Mesendoderm (in vitro differentiated cells): Measurements from ENCODE around the gene ADAR.

ENCODE experiments used
- DNase-seq: peaks from one replicate; pipeline ENCODE4 v3.0.0; 2013
- H2AK5ac ChIP-seq: 2 replicates; pipeline ENCODE4 v1.6.1; 2013; ENCODE audit warnings: low read length, inconsistent platforms
- H2BK120ac ChIP-seq: 2 replicates; pipeline ENCODE4 v1.6.1; 2013; ENCODE audit warnings: low read depth, mild to moderate bottlenecking, low read length, moderate library complexity, mixed read lengths
- H2BK15ac ChIP-seq: replicated peaks from 2 replicates; pipeline ENCODE4 v1.6.1; 2013; ENCODE audit warnings: low read depth, mild to moderate bottlenecking, moderate library complexity
- H2BK5ac ChIP-seq: 2 replicates; pipeline ENCODE4 v1.6.1; 2013; ENCODE audit warnings: low read length, inconsistent platforms
- H3K18ac ChIP-seq: 2 replicates; pipeline ENCODE4 v1.6.1; 2013; ENCODE audit warnings: mild to moderate bottlenecking, low read length, mixed read lengths
- H3K23ac ChIP-seq: one replicate; pipeline ENCODE4 v1.6.1; 2013; ENCODE audit warnings: low read length
- H3K27ac ChIP-seq: 2 replicates; pipeline ENCODE4 v1.5.1; 2013; ENCODE audit warnings: low read depth, mild to moderate bottlenecking, inconsistent platforms, low read length, moderate library complexity
- H3K27me3 ChIP-seq: 2 replicates; pipeline ENCODE4 v1.6.1; 2013; ENCODE audit warnings: low read length, control low read depth, mild to moderate bottlenecking, inconsistent platforms; ENCODE audit not compliant: insufficient read depth, poor library complexity
- H3K36me3 ChIP-seq: 2 replicates; pipeline ENCODE4 v1.6.1; 2013; ENCODE audit warnings: low read length, inconsistent platforms; ENCODE audit not compliant: control insufficient read depth, insufficient read depth
- H3K4ac ChIP-seq: one replicate; pipeline ENCODE4 v1.6.1; 2013; ENCODE audit warnings: low read depth, mild to moderate bottlenecking, low read length, moderate library complexity
- H3K4me1 ChIP-seq: 2 replicates; pipeline ENCODE4 v1.6.1; 2013; ENCODE audit warnings: low read depth, low read length, inconsistent platforms; ENCODE audit not compliant: control insufficient read depth
- H3K4me2 ChIP-seq: 2 replicates; pipeline ENCODE4 v1.6.1; 2013; ENCODE audit warnings: low read length
- H3K4me3 ChIP-seq: 2 replicates; pipeline ENCODE4 v1.5.1; 2013; ENCODE audit warnings: mild to moderate bottlenecking, low read length
- H3K56ac ChIP-seq: one replicate; pipeline ENCODE4 v1.6.1; 2013; ENCODE audit warnings: low read length
- H3K79me1 ChIP-seq: 2 replicates; pipeline ENCODE4 v1.6.1; 2013; ENCODE audit warnings: low read length, inconsistent platforms
- H3K79me2 ChIP-seq: 2 replicates; pipeline ENCODE4 v1.6.1; 2013; ENCODE audit warnings: mild to moderate bottlenecking, low read length; ENCODE audit not compliant: control insufficient read depth, insufficient read depth
- H3K9ac ChIP-seq: 2 replicates; pipeline ENCODE4 v1.6.1; 2013; ENCODE audit warnings: low read length, inconsistent platforms
- H4K5ac ChIP-seq: one replicate; pipeline ENCODE4 v1.6.1; 2013; ENCODE audit warnings: low read length
- H4K8ac ChIP-seq: one replicate; pipeline ENCODE4 v1.6.1; 2013; ENCODE audit warnings: low read depth, mild to moderate bottlenecking, control low read depth, low read length, moderate library complexity
- WGBS: extraction: QIAGEN DNeasy Blood & Tissue Kit; methylation state at CpG from one replicate; pipeline ENCODE4 v1.1.7; 2013; ENCODE audit warnings: low lambda C conversion rate, missing lambda C conversion rate; ENCODE audit not compliant: insufficient coverage; ENCODE audit errors: extremely low coverage; 5-methylcytosine and 5-hydroxymethylcytosine counted together

Gene ADAR

DNA sequence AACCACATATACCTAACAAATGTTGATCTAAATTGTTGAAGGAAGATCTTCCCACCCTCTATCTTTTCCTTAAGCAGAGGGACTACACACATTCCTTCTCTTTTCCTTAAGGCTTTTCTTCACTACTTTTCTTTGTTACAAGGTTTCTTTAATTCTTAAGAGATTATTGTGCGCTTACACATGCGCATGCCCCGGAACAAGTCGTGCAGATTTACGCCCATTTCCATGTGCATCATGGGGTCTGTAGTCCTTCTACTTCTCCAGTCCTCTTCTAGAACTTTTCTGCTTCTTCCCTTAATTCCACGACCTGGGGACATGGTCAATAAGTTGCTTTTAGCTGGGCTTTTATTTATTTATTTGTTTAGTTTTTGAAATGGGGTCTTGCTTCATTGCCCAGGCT is 42.1 kb downstream of the ADAR start:
- Histone ChIP-seq H3K23ac (no peak overlapping the region), H3K56ac (no peak overlapping the region), H4K8ac (no peak overlapping the region), H3K79me2 (no peaks in the 10 kb centered on the region), H3K4me2 (no peak overlapping the region), H3K18ac (no peak overlapping the region), H3K27me3 (no peaks in the 10 kb centered on the region), H2BK5ac (no peak overlapping the region), H3K4me3 (no peak overlapping the region), H2BK120ac (no peak overlapping the region), H3K27ac (no peak overlapping the region), H3K79me1 (no peaks in the 10 kb centered on the region), H2AK5ac (no peak overlapping the region), H3K4ac (no peak overlapping the region), H3K4me1 (peaks cover 6% of the 10 kb centered on the region), H3K9ac (no peak overlapping the region), H3K36me3 (no peaks in the 10 kb centered on the region), H4K5ac (no peak overlapping the region), H2BK15ac (no peak overlapping the region)
- no peak for DNase-seq
- WGBS = no CpG with 5 or more reads among the region's 6 CpGs

DNA sequence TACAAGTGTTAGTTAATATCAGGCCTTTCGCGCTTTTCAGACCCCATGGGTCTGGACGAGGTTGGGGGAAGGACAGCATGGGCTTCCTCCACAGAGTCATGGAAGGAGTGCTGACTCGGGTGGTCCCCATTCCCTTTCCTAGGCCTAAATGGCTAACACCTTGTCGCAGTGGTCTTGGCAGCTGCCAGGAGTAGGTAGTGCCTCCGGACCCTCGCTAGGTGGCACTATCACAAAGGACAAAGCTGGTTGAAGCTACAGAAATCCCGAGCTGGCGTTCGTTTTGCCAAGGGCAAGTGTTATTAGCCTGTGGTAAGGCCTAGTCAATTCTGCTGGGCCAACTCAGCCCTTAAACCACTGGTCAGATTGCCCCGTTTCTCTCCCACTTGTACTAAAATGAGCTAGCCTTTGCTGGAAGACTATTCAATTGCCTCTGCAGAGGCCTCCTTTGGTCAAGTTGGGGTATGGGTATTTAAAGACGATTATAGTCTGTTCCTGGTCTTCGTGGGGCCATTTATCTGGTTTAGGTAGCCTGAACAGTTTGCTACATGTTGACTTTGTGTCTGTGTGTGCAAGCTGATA is 48.4 kb downstream of the ADAR start:
- peaks cover 10% of the 10 kb centered on the region for H3K4me1 ChIP-seq
- peak overlapping the region; percentile 91 for H3K56ac ChIP-seq
- no peaks in the 10 kb centered on the region for H3K27me3 ChIP-seq
- H3K36me3 ChIP-seq = peaks cover 1% of the 10 kb centered on the region
- no peak overlapping the region for H3K27ac ChIP-seq
- no peak overlapping the region for H3K4me3 ChIP-seq
- no peak overlapping the region for H3K4ac ChIP-seq
- H4K8ac ChIP-seq = no peak overlapping the region
- peaks cover 19% of the 10 kb centered on the region for H3K79me1 ChIP-seq
- no peak overlapping the region for H2BK15ac ChIP-seq
- H4K5ac ChIP-seq = peak overlapping the region; percentile 12
- H3K4me2 ChIP-seq = peak overlapping the region; percentile 52
- no peak overlapping the region for H2AK5ac ChIP-seq
- no peak overlapping the region for H3K18ac ChIP-seq
- no peak overlapping the region for H2BK120ac ChIP-seq
- peak overlapping the region; percentile 73 for H3K9ac ChIP-seq
- no peak overlapping the region for H2BK5ac ChIP-seq
- peaks cover 26% of the 10 kb centered on the region for H3K79me2 ChIP-seq
- DNase-seq = peak; percentile 97
- no peak overlapping the region for H3K23ac ChIP-seq
- no CpG with 5 or more reads among the region's 13 CpGs for WGBS

DNA sequence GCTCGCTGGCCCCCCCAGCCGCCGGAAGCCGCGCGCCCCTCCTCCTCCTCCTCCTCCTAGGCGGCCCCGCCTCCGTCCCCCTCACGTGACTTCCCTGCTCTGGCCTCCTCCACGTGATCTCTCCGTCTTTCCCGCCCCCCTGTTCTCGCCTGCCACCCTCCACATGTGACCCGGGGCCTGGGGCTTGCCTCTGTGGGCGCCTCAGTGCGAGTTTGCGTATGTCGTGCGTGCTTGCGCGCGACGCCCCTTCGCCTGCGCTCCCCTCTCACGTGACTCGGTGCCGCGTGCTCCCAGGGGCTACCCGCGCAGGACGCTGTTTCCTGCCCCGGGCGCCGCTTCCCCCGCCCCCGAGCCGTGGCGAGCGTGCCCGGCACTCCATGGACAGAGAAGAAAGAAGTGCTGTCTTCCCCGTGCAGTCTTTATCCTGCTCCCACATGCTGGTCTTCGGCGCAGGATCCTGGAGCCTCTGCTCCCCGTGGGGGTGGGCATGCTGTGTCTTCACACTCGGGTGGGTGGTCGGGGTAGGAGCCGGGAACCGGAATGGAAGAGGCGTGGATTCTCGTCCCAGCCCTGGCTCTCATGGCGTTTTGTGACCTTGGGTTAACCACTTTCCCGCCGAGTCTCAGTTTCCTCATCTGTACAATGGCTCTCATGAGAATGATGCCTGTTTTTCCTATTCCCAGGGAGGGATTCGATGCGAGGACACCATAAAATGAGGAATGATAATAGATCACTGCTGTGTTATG is 49.1 kb downstream of the ADAR start:
- H3K9ac ChIP-seq = peak overlapping the region; percentile 73
- H3K4me2 ChIP-seq = peak overlapping the region; percentile 52
- H4K5ac ChIP-seq = peak overlapping the region; percentile 12
- H3K79me2 ChIP-seq = peaks cover 26% of the 10 kb centered on the region
- peak overlapping the region; percentile 98 for H3K4ac ChIP-seq
- DNase-seq = peak; percentile 99
- H3K23ac ChIP-seq = no peak overlapping the region
- peaks cover 3% of the 10 kb centered on the region for H3K36me3 ChIP-seq
- H3K27ac ChIP-seq = peak overlapping the region; percentile 66
- no peak overlapping the region for H3K4me3 ChIP-seq
- no peak overlapping the region for H2BK15ac ChIP-seq
- H4K8ac ChIP-seq = no peak overlapping the region
- no CpG with 5 or more reads among the region's 57 CpGs for WGBS
- no peak overlapping the region for H2BK120ac ChIP-seq
- H3K18ac ChIP-seq = peak overlapping the region; percentile 13
- peaks cover 10% of the 10 kb centered on the region for H3K4me1 ChIP-seq
- H2BK5ac ChIP-seq = peak overlapping the region; percentile 35
- H2AK5ac ChIP-seq = no peak overlapping the region
- H3K56ac ChIP-seq = peak overlapping the region; percentile 91
- H3K27me3 ChIP-seq = no peaks in the 10 kb centered on the region
- peaks cover 19% of the 10 kb centered on the region for H3K79me1 ChIP-seq

GRCh38 chr1:154557939-154558719 is 49.9 kb downstream of the ADAR start, which contains the start of gene UBE2Q1:
TSS of gene UBE2Q1 (minus strand) at chr1:154558662. CDS start at chr1:154558553, 109 bp downstream.
- DNase-seq = peak; percentile 43
- peak within 1 kb of the TSS; percentile 79 for H2BK120ac ChIP-seq
- H3K23ac ChIP-seq = peak within 1 kb of the TSS; percentile 48
- peak within 1 kb of the TSS; percentile 12 for H4K5ac ChIP-seq
- peak within 1 kb of the TSS; percentile 97 for H3K18ac ChIP-seq
- H3K79me1 ChIP-seq = peaks cover 19% of the 10 kb centered on the region
- no CpG with 5 or more reads among the region's 69 CpGs for WGBS
- no peak within 1 kb of the TSS for H2BK15ac ChIP-seq
- H3K4ac ChIP-seq = peak within 1 kb of the TSS; percentile 98
- peaks cover 8% of the 10 kb centered on the region for H3K36me3 ChIP-seq
- H3K4me2 ChIP-seq = peak within 1 kb of the TSS; percentile 98
- H3K56ac ChIP-seq = peak within 1 kb of the TSS; percentile 92
- H3K4me3 ChIP-seq = peak within 1 kb of the TSS; percentile 73
- H4K8ac ChIP-seq = peak within 1 kb of the TSS; percentile 96
- H2AK5ac ChIP-seq = no peak within 1 kb of the TSS
- peaks cover 10% of the 10 kb centered on the region for H3K4me1 ChIP-seq
- H3K9ac ChIP-seq = peak within 1 kb of the TSS; percentile 93
- peak within 1 kb of the TSS; percentile 35 for H2BK5ac ChIP-seq
- no peaks in the 10 kb centered on the region for H3K27me3 ChIP-seq
- H3K79me2 ChIP-seq = peaks cover 26% of the 10 kb centered on the region
- peak within 1 kb of the TSS; percentile 72 for H3K27ac ChIP-seq

DNA sequence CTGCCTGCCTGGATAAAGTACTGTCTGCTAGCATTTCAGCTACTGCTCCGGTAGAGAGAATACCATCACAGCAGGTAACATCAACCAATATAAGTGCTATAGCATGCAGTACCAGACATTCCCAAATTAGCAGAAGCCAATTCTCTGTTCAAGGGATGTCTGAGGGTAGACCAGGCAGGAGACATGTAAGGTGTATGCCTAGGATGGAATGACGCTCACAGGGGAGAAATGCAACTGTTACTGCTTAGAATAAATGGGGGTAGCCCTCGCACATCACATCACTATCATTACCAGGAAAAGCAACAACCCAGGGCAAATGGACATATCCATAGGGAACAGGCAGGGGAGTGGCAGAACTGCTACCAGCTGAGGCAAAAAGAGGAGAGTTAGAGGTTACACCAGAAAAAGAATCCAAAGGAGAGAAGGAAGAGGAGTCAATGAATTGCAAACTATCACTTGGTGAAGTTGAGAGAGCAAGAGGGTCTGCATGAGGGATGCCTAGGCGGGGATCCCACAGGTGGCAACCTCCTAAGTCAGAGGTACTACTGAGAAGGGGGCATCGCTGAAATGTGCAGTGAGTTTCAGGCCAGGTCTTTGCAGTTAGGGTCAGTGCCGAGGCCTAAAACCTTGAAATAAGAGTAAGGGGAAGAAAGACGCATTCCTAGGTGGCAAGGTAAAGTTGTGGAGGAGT is 50.6 kb downstream of the ADAR start:
- Histone ChIP-seq H2BK120ac (no peak overlapping the region), H3K23ac (peak overlapping the region; percentile 48), H2BK15ac (no peak overlapping the region), H3K4ac (no peak overlapping the region), H3K4me3 (peak overlapping the region; percentile 73), H3K79me2 (peaks cover 26% of the 10 kb centered on the region), H4K5ac (no peak overlapping the region), H3K56ac (peak overlapping the region; percentile 92), H3K27ac (no peak overlapping the region), H3K27me3 (no peaks in the 10 kb centered on the region), H4K8ac (no peak overlapping the region), H3K4me1 (peaks cover 10% of the 10 kb centered on the region), H3K79me1 (peaks cover 19% of the 10 kb centered on the region), H3K9ac (peak overlapping the region; percentile 93), H3K4me2 (peak overlapping the region; percentile 98), H2BK5ac (no peak overlapping the region), H3K18ac (peak overlapping the region; percentile 97), H3K36me3 (peaks cover 10% of the 10 kb centered on the region), H2AK5ac (no peak overlapping the region)
- peak; percentile 45 for DNase-seq
- WGBS = no CpG with 5 or more reads among the region's 7 CpGs
